A673 (cell line): Measurements from ENCODE around the gene ATRN. TPM values are rescaled to one million over a fixed set of nuclear protein-coding genes. Genes with fewer than 3 reads are reported as not detected.

ENCODE experiments used
- BruUV-seq: library from RNA; stranded (reverse); fragments of 400-500 nt; replicated peaks from 2 replicates; lab custom pipeline; 2021; lab: Mats Ljungman, UMichigan
- CTCF ChIA-PET: fragments of 300-600 bp; sonication (Branson Sonifier 250); formaldehyde crosslinking; loops from one replicate; lab custom pipeline; 2022; ENCODE audit warnings: antibody characterized with exemption; lab: Charles Lee
- POLR2A ChIA-PET: fragments of 300-600 bp; sonication (Branson Sonifier 250); formaldehyde crosslinking; loops from one replicate; lab custom pipeline; 2022; ENCODE audit warnings: antibody characterized with exemption; ENCODE audit not compliant: low non-redundant PET; lab: Charles Lee
- DNase-seq: peaks from one replicate; pipeline ENCODE4 v3.0.0-alpha.2; 2015; ENCODE audit warnings: low spot score
- H3K27ac ChIP-seq: fragments of 200-600 bp; sonication (generic); 2 replicates; pipeline ENCODE4 v1.5.1; 2016; ENCODE audit warnings: mixed run types, low read depth, mild to moderate bottlenecking, mixed read lengths, antibody characterized with exemption, low read length; ENCODE audit not compliant: poor library complexity, severe bottlenecking
- H3K27me3 ChIP-seq: fragments of 200-600 bp; sonication (generic); replicated peaks from 2 replicates; pipeline ENCODE4 v1.6.1; 2017; ENCODE audit warnings: mixed run types, low read depth, mild to moderate bottlenecking, mixed read lengths, antibody characterized with exemption, low read length; ENCODE audit not compliant: insufficient read depth, poor library complexity
- H3K36me3 ChIP-seq: fragments of 200-600 bp; sonication (generic); 2 replicates; pipeline ENCODE4 v1.6.1; 2016; ENCODE audit warnings: mixed run types, mild to moderate bottlenecking, mixed read lengths, antibody characterized with exemption, low read length; ENCODE audit not compliant: insufficient read depth, poor library complexity, severe bottlenecking
- H3K4me1 ChIP-seq: fragments of 200-600 bp; sonication (generic); 2 replicates; pipeline ENCODE4 v1.6.1; 2017; ENCODE audit warnings: mixed run types, mild to moderate bottlenecking, mixed read lengths, antibody characterized with exemption, low read length; ENCODE audit not compliant: insufficient read depth, poor library complexity, severe bottlenecking
- H3K4me3 ChIP-seq: fragments of 200-600 bp; sonication (generic); 2 replicates; pipeline ENCODE4 v1.5.1; 2016; ENCODE audit warnings: low read depth, mixed run types, mild to moderate bottlenecking, mixed read lengths, low read length; ENCODE audit not compliant: poor library complexity, severe bottlenecking
- H3K9me3 ChIP-seq: fragments of 200-600 bp; sonication (generic); 2 replicates; pipeline ENCODE4 v1.6.1; 2016; ENCODE audit warnings: mixed run types, low read depth, mild to moderate bottlenecking, mixed read lengths, antibody characterized with exemption, low read length; ENCODE audit not compliant: poor library complexity, severe bottlenecking
- EZH2 ChIP-seq: fragments of 200-600 bp; sonication (generic); IDR thresholded peaks from 2 replicates; pipeline ENCODE4 v1.6.1; 2017; ENCODE audit warnings: borderline replicate concordance, low read depth, mild to moderate bottlenecking, mixed read lengths, antibody characterized with exemption, low read length; ENCODE audit not compliant: poor library complexity, severe bottlenecking
- intact Hi-C: fragments of 100-400 bp; cut with micrococcal nuclease; formaldehyde crosslinking; loops from one replicate; pipeline ENCODE4 v1.10.0; 2022; ENCODE audit not compliant: unreplicated experiment
- total RNA-seq: library from RNA; stranded (reverse); gene quantifications from 2 replicates; pipeline ENCODE4 v1.2.3, GENCODE V29; 2021
- TF ChIP-seq, protein P1 (sequence below): fragments of 300-800, 200-600 bp; sonication (generic); conservative IDR thresholded peaks from 2 replicates; pipeline ENCODE4 v1.5.1; 2017; ENCODE audit warnings: low read depth, mild to moderate bottlenecking, antibody characterized with exemption, low read length, moderate library complexity, mixed read lengths

ATRN gene
- total RNA-seq, 1 experiment from 2014 or later: 27.1 TPM

DNA sequence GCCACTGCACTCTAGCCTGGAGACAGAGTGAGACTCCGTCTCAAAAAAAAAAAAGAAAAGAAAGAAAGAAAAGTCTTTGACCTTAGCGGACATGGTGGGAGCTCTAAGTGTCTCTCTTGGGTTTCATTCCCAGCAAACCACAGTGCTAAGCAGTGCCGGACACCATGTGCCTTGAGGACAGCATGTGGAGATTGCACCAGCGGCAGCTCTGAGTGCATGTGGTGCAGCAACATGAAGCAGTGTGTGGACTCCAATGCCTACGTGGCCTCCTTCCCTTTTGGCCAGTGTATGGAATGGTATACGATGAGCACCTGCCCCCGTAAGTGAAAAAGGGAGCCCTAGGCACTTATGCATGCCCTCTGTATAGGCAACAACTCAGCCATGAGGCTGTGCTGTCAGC is 112.9 kb downstream of the ATRN start:
- Histone ChIP-seq H3K27me3 (no peaks in the 10 kb centered on the region), H3K4me1 (no peaks in the 10 kb centered on the region), H3K27ac (no peak overlapping the region), H3K9me3 (no peaks in the 10 kb centered on the region), H3K4me3 (no peak overlapping the region), H3K36me3 (peaks cover 6% of the 10 kb centered on the region)
- ChIA-PET POLR2A (no interaction called here), CTCF (no interaction called here)
- BruUV-seq: no TSS peak
- intact Hi-C loops: no loop called here
- no peak for DNase-seq
- TF ChIP-seq EZH2: no peak
- TF ChIP-seq, protein P1, sequence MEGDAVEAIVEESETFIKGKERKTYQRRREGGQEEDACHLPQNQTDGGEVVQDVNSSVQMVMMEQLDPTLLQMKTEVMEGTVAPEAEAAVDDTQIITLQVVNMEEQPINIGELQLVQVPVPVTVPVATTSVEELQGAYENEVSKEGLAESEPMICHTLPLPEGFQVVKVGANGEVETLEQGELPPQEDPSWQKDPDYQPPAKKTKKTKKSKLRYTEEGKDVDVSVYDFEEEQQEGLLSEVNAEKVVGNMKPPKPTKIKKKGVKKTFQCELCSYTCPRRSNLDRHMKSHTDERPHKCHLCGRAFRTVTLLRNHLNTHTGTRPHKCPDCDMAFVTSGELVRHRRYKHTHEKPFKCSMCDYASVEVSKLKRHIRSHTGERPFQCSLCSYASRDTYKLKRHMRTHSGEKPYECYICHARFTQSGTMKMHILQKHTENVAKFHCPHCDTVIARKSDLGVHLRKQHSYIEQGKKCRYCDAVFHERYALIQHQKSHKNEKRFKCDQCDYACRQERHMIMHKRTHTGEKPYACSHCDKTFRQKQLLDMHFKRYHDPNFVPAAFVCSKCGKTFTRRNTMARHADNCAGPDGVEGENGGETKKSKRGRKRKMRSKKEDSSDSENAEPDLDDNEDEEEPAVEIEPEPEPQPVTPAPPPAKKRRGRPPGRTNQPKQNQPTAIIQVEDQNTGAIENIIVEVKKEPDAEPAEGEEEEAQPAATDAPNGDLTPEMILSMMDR: no peak

DNA sequence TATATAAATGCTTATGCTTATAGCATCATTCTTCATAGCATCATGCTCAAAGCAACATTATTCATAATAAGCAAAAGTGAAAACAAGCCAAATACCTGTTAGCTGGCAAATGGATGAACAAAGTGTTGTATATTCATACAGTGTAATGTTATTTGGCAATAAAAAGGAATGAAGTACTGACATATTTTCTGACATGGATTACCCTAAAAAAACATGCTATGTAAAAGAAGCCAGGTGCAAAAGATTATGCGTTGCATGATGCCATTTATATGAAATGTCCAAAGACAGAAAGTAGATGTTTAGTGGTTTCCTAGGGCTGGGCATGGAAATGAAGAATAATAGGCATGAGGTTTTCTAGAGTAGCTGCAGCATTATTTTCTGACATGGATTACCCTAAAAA is 115.3 kb downstream of the ATRN start:
- Histone ChIP-seq H3K36me3 (peaks cover 6% of the 10 kb centered on the region), H3K9me3 (no peaks in the 10 kb centered on the region), H3K4me3 (no peak overlapping the region), H3K27me3 (no peaks in the 10 kb centered on the region), H3K27ac (no peak overlapping the region), H3K4me1 (no peaks in the 10 kb centered on the region)
- ChIA-PET CTCF (no interaction called here), POLR2A (no interaction called here)
- intact Hi-C loops: no loop called here
- TF ChIP-seq, protein P1: no peak
- no peak for TF ChIP-seq EZH2
- DNase-seq: no peak
- BruUV-seq: no TSS peak

DNA sequence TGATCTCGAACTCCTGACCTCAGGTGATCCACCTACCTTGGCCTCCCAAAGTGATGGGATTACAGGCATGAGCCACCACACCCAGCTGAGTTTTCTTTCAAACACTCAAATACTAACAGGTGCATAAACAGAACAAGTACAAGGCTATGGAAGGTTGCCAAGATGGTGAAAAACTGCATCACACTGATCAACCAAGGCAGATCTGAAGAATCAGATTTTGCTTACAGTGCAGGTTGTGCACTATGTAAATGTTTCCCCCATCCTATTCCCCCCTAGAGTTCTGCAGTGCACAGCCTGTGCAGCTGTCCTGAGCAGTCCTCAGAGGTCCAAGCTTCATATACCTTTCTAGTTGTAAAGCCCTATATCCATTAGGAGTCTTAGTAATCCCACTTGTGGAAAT is 119.3 kb downstream of the ATRN start:
- BruUV-seq: no TSS peak
- CTCF ChIA-PET: no interaction called here
- H3K9me3 ChIP-seq: no peaks in the 10 kb centered on the region

More for the DNA sequence above, 119.3 kb downstream of the ATRN start:
- H3K4me3 ChIP-seq: no peak overlapping the region
- intact Hi-C loops: no loop called here
- H3K27me3 ChIP-seq: no peaks in the 10 kb centered on the region
- TF ChIP-seq, protein P1: no peak
- no peak for TF ChIP-seq EZH2
- no peaks in the 10 kb centered on the region for H3K4me1 ChIP-seq
- no peaks in the 10 kb centered on the region for H3K36me3 ChIP-seq
- no peak for DNase-seq
- POLR2A ChIA-PET: no interaction called here
- no peak overlapping the region for H3K27ac ChIP-seq
